ENCODE measurements around the gene FHL3. TPM values are rescaled to one million over a fixed set of nuclear protein-coding genes. Genes with fewer than 3 reads are reported as not detected.

Gene FHL3
- total and polyA plus RNA-seq, 9 of the 15 experiments (the other 6 are each of a cell fraction or from before 2014, with no cell fraction given): 6.1 to 144 (median 34.1) TPM

DNA sequence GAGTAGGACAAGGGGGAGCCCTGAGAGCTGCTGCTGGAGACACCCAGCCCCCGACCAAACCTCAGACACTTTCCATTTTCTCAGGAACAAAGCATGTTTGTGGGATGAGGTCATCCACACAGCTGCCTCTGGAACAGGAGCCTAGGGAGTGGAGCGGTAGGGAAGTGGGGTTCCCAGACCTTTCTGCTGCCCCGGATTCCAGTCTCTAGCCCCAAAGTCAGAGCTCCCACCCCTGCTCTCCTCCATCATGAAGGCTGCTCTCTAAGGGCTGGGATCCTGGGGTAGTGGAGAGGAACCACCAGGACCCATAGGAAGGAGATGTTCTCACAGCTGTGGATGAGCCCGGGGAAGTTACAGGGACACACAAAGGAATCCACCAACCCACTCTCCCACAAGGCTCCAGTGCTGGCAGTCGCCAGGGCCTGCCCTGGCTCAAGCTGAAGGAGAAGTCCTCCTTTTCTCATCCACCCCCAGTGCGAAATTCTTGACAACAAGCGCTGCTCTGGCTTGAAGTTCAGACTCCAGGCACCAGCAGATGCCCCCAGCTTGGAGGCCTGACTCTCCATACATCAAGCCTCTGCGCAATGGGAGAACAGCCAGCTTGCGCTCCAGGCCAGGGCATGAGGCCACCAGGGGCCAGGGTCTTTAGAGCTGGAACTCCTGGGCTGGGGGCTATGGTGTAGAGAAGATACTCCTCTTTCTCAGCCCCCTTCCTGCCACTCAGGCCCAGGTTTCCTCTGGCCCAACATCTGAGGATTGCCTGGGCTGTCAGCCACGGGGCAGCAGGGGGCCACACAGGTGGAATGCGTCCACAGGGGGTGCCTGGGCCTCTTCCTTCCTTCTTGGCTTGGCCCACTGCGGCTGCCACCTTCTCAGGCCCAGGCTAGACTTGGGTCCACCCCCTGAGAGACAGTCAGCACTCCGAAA lies 4.5 kb downstream of the FHL3 start (continued):
- no peak for TF ChIP-seq GMEB1 (CRISPR knock-in tag; IDR thresholded peaks at IDR 0.05)
- peak; percentile 93 for TF ChIP-seq JUN (IDR thresholded peaks at IDR 0.05; ENCODE audit: borderline replicate concordance, low read depth, low read length)
- TF ChIP-seq JUN (CRISPR knock-in tag; IDR thresholded peaks at IDR 0.05; ENCODE audit: borderline replicate concordance): no peak
- TF ChIP-seq POLR2B (IDR thresholded peaks at IDR 0.05; ENCODE audit: low read depth, partially characterized antibody): no peak
- no peak for TF ChIP-seq ARID2 (IDR thresholded peaks at IDR 0.05)
- 0 out of 2 replicates have a peak, but pooled peaks have one; percentile 0 for TF ChIP-seq ZNF133 (CRISPR knock-in tag; IDR thresholded peaks at IDR 0.05)
- TF ChIP-seq CLOCK (CRISPR knock-in tag; IDR thresholded peaks at IDR 0.05; ENCODE audit: borderline replicate concordance): no peak
- no peak for TF ChIP-seq FOSL1 (tag; conservative IDR thresholded peaks at IDR 0.05)
- TF ChIP-seq ZNF77 (CRISPR knock-in tag; IDR thresholded peaks at IDR 0.05): no peak
- TF ChIP-seq, protein P1, sequence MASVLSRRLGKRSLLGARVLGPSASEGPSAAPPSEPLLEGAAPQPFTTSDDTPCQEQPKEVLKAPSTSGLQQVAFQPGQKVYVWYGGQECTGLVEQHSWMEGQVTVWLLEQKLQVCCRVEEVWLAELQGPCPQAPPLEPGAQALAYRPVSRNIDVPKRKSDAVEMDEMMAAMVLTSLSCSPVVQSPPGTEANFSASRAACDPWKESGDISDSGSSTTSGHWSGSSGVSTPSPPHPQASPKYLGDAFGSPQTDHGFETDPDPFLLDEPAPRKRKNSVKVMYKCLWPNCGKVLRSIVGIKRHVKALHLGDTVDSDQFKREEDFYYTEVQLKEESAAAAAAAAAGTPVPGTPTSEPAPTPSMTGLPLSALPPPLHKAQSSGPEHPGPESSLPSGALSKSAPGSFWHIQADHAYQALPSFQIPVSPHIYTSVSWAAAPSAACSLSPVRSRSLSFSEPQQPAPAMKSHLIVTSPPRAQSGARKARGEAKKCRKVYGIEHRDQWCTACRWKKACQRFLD (CRISPR knock-in tag; IDR thresholded peaks at IDR 0.05): peak; percentile 88
- peak; percentile 54; the same call in 1 of the 2 replicates for TF ChIP-seq LEF1 (IDR thresholded peaks at IDR 0.05)
- no peak for TF ChIP-seq BRF1 (IDR thresholded peaks at IDR 0.05; ENCODE audit: borderline replicate concordance, extremely low read depth, insufficient read length)
- TF ChIP-seq HDAC1 (IDR thresholded peaks at IDR 0.05): no peak
- 0 out of 2 replicates have a peak, but pooled peaks have one; percentile 7 for TF ChIP-seq ZBTB9 (CRISPR knock-in tag; IDR thresholded peaks at IDR 0.05)
- TF ChIP-seq, protein P2, sequence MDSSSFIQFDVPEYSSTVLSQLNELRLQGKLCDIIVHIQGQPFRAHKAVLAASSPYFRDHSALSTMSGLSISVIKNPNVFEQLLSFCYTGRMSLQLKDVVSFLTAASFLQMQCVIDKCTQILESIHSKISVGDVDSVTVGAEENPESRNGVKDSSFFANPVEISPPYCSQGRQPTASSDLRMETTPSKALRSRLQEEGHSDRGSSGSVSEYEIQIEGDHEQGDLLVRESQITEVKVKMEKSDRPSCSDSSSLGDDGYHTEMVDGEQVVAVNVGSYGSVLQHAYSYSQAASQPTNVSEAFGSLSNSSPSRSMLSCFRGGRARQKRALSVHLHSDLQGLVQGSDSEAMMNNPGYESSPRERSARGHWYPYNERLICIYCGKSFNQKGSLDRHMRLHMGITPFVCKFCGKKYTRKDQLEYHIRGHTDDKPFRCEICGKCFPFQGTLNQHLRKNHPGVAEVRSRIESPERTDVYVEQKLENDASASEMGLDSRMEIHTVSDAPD (CRISPR knock-in tag; IDR thresholded peaks at IDR 0.05): no peak
- TF ChIP-seq POLR2G (IDR thresholded peaks at IDR 0.05; ENCODE audit: low read depth, low read length): peak; percentile 70
- TF ChIP-seq, protein P3, sequence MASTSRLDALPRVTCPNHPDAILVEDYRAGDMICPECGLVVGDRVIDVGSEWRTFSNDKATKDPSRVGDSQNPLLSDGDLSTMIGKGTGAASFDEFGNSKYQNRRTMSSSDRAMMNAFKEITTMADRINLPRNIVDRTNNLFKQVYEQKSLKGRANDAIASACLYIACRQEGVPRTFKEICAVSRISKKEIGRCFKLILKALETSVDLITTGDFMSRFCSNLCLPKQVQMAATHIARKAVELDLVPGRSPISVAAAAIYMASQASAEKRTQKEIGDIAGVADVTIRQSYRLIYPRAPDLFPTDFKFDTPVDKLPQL (IDR thresholded peaks at IDR 0.05; ENCODE audit: extremely low read depth, insufficient read length): no peak
